HCT116 (cell line): Measurements from ENCODE around the gene ALDH4A1. TPM values are rescaled to one million over a fixed set of nuclear protein-coding genes. Genes with fewer than 3 reads are reported as not detected.

Experiments
- ATAC-seq: fragments of 200-7000 bp; cut with Tn5 transposase; 2 replicates; pipeline ENCODE4 v1.9.1; 2020; ENCODE audit warnings: mild to moderate bottlenecking, moderate library complexity
- BruUV-seq: library from RNA; stranded (reverse); fragments of 400-500 nt; replicated peaks from 2 replicates; lab custom pipeline; 2021; lab: Mats Ljungman, UMichigan
- CTCF ChIA-PET: fragments of 300-600 bp; sonication (Branson Sonifier 250); formaldehyde crosslinking; loops from one replicate; lab custom pipeline; 2021; ENCODE audit warnings: antibody characterized with exemption; lab: Charles Lee
- POLR2A ChIA-PET: fragments of 300-600, 350-600 bp; sonication (Branson Sonifier 250); formaldehyde crosslinking; loops from one replicate; lab custom pipeline; 2021; ENCODE audit warnings: antibody characterized with exemption; lab: Charles Lee
- RAD21 ChIA-PET, 2 experiments: fragments of 300-600 bp; sonication (Branson Sonifier 250); formaldehyde crosslinking; loops; one replicate each; lab custom pipeline; 2023; ENCODE audit warnings: low total read pairs in 2 of 2; ENCODE audit not compliant: uncharacterized antibody in 2 of 2, unreplicated experiment in 2 of 2, low non-redundant PET in 1 of 2; lab: Charles Lee
- DNase-seq: peaks from one replicate; pipeline ENCODE4 v3.0.0-alpha.2; 2010; ENCODE audit warnings: low read depth, low spot score
- H2AFZ ChIP-seq: fragments of 200-600 bp; shearing (Covaris generic), sonication (generic); 2 replicates; pipeline ENCODE4 v1.6.1; 2017; ENCODE audit warnings: low read depth, mixed run types, mixed read lengths, antibody characterized with exemption, low read length; ENCODE audit not compliant: poor library complexity, severe bottlenecking
- H3K27ac ChIP-seq: 2 replicates; pipeline ENCODE4 v1.5.1; 2012; ENCODE audit warnings: low read depth, low read length
- H3K27me3 ChIP-seq: fragments of 200-600 bp; sonication (generic); 2 replicates; pipeline ENCODE4 v1.6.1; 2016; ENCODE audit warnings: mixed run types, low read length, mixed read lengths; ENCODE audit not compliant: insufficient read depth
- H3K36me3 ChIP-seq, 2 experiments: fragments of 200-500 bp in 1 of 2; fragments of 200-600 bp in 1 of 2; sonication (Bioruptor generic) in 1 of 2; sonication (generic) in 1 of 2; 2 replicates each; pipeline versions ENCODE4 v1.5.1 to v1.6.1; 2014 to 2016; ENCODE audit warnings: low read length in 2 of 2, inconsistent platforms in 1 of 2, mixed read lengths in 1 of 2, mixed run types in 1 of 2; ENCODE audit not compliant: insufficient read depth in 2 of 2, control insufficient read depth in 1 of 2
- H3K4me1 ChIP-seq, 2 experiments: fragments of 200-600 bp in 1 of 2; sonication (generic) in 1 of 2; 2 replicates each; pipeline versions ENCODE4 v1.5.1 to v1.6.1; 2012 to 2017; ENCODE audit warnings: low read length in 2 of 2, inconsistent platforms in 1 of 2, mild to moderate bottlenecking in 1 of 2, mixed read lengths in 1 of 2, mixed run types in 1 of 2, moderate library complexity in 1 of 2; ENCODE audit not compliant: insufficient read depth in 2 of 2, control insufficient read depth in 1 of 2
- H3K4me2 ChIP-seq: fragments of 200-600 bp; sonication (generic); 2 replicates; pipeline ENCODE4 v1.6.1; 2017; ENCODE audit warnings: mixed run types, low read length, mixed read lengths
- H3K4me3 ChIP-seq, 2 experiments: fragments of 200-600 bp in 1 of 2; sonication (generic) in 1 of 2; replicated peaks in 1 of 2; 2 replicates each; pipeline ENCODE4 v1.5.1; 2011 to 2016; ENCODE audit warnings: low read length in 2 of 2, control low read depth in 1 of 2, low read depth in 1 of 2, mild to moderate bottlenecking in 1 of 2, mixed read lengths in 1 of 2, mixed run types in 1 of 2
- H3K79me2 ChIP-seq: fragments of 200-600 bp; sonication (generic); 2 replicates; pipeline ENCODE4 v1.6.1; 2017; ENCODE audit warnings: mild to moderate bottlenecking, mixed run types, low read length, moderate library complexity, mixed read lengths; ENCODE audit not compliant: insufficient read depth
- H3K9ac ChIP-seq: fragments of 200-600 bp; sonication (generic); 2 replicates; pipeline ENCODE4 v1.6.1; 2016; ENCODE audit warnings: low read length, mixed read lengths
- H3K9me2 ChIP-seq: fragments of 200-600 bp; sonication (generic), shearing (Covaris generic); 2 replicates; pipeline ENCODE4 v1.6.1; 2017; ENCODE audit warnings: mixed run types, mild to moderate bottlenecking, moderate library complexity; ENCODE audit not compliant: insufficient read depth
- H3K9me3 ChIP-seq, 2 experiments: fragments of 200-500 bp in 1 of 2; fragments of 200-600 bp in 1 of 2; sonication (Bioruptor generic) in 1 of 2; sonication (generic) in 1 of 2; 2 replicates each; pipeline ENCODE4 v1.6.1; 2014 to 2017; ENCODE audit warnings: low read length in 2 of 2, mixed read lengths in 2 of 2, inconsistent platforms in 1 of 2, low read depth in 1 of 2, mild to moderate bottlenecking in 1 of 2, mixed run types in 1 of 2, moderate library complexity in 1 of 2; ENCODE audit not compliant: control insufficient read depth in 1 of 2, insufficient read depth in 1 of 2
- H4K20me1 ChIP-seq: fragments of 200-600 bp; sonication (generic), shearing (Covaris generic); 2 replicates; pipeline ENCODE4 v1.6.1; 2017; ENCODE audit warnings: mixed run types, mild to moderate bottlenecking, moderate library complexity; ENCODE audit not compliant: insufficient read depth
- CBX3 ChIP-seq: IDR thresholded peaks from 2 replicates; pipeline ENCODE4 v1.6.1; 2012; ENCODE audit warnings: low read depth
- EGR1 ChIP-seq: IDR thresholded peaks from 2 replicates; pipeline ENCODE4 v1.6.1; 2012; ENCODE audit warnings: low read depth
- POLR2AphosphoS5 ChIP-seq: IDR thresholded peaks from 2 replicates; pipeline ENCODE4 v1.6.1; 2011; ENCODE audit warnings: mild to moderate bottlenecking, low read depth, low read length, moderate library complexity
- RAD21 ChIP-seq: IDR thresholded peaks from 2 replicates; pipeline ENCODE4 v1.6.1; 2012; ENCODE audit warnings: low read depth, mild to moderate bottlenecking
- REST ChIP-seq: IDR thresholded peaks from 2 replicates; pipeline ENCODE4 v1.6.1; 2012; ENCODE audit warnings: low read depth
- SIN3A ChIP-seq: IDR thresholded peaks from 2 replicates; pipeline ENCODE4 v1.6.1; 2012; ENCODE audit warnings: low read depth
- SP1 ChIP-seq: IDR thresholded peaks from 2 replicates; pipeline ENCODE4 v1.6.1; 2012; ENCODE audit warnings: low read depth
- TCF7L2 ChIP-seq: IDR thresholded peaks from 2 replicates; pipeline ENCODE4 v1.7.0; 2011; ENCODE audit warnings: borderline replicate concordance, inconsistent platforms; ENCODE audit not compliant: insufficient read depth, insufficient read length; ENCODE audit errors: extremely low read depth
- YY1 ChIP-seq: IDR thresholded peaks from 2 replicates; pipeline ENCODE4 v1.6.1; 2011; ENCODE audit warnings: low read length, low read depth, moderate library complexity, mild to moderate bottlenecking; ENCODE audit not compliant: insufficient replicate concordance; ENCODE audit errors: extremely low read depth
- ZFX ChIP-seq: fragments of 450-650 bp; IDR thresholded peaks from 2 replicates; pipeline ENCODE4 v1.6.1; 2017
- ZNF274 ChIP-seq: fragments of 200-500 bp; sonication (Bioruptor generic); IDR thresholded peaks from 2 replicates; pipeline ENCODE4 v1.6.1; 2014; ENCODE audit warnings: mild to moderate bottlenecking, low read depth, low read length, inconsistent platforms
- intact Hi-C: fragments of 100-400 bp; cut with micrococcal nuclease; formaldehyde crosslinking; loops from 2 replicates; pipeline ENCODE4 v1.10.0; 2022
- total RNA-seq: library from RNA; stranded (reverse); gene quantifications from one replicate; pipeline ENCODE4 v1.2.1, GENCODE V29; 2021; ENCODE audit not compliant: unreplicated experiment
- TF ChIP-seq, protein P1 (sequence below), 3 experiments: fragments of 200-600 bp in 1 of 3; sonication (generic) in 1 of 3; IDR thresholded peaks in 2 of 3; conservative IDR thresholded peaks in 1 of 3; 2 replicates each; pipeline ENCODE4 v1.5.1; 2012 to 2017; ENCODE audit warnings: low read depth in 2 of 3, low read length in 2 of 3, antibody characterized with exemption in 1 of 3, borderline replicate concordance in 1 of 3, control low read depth in 1 of 3, mild to moderate bottlenecking in 1 of 3, mixed read lengths in 1 of 3, mixed run types in 1 of 3, moderate library complexity in 1 of 3; ENCODE audit not compliant: insufficient read depth in 1 of 3
- TF ChIP-seq, protein P2 (sequence below): IDR thresholded peaks from 2 replicates; pipeline ENCODE4 v1.6.1; 2012
- TF ChIP-seq, protein P3 (sequence below): IDR thresholded peaks from 2 replicates; pipeline ENCODE4 v1.6.1; 2011; ENCODE audit warnings: mild to moderate bottlenecking, low read length, moderate library complexity; ENCODE audit not compliant: insufficient replicate concordance; ENCODE audit errors: extremely low read depth

Gene ALDH4A1
- total RNA-seq, 1 experiment from 2014 or later = 12.6 TPM

- Histone ChIP-seq H3K9me2 (no peaks in the 10 kb centered on the region), H3K27ac (no peak overlapping the region), H3K79me2 (no peaks in the 10 kb centered on the region), H3K4me3 (no peak overlapping the region), H3K9ac (no peak overlapping the region), H3K27me3 (no peaks in the 10 kb centered on the region), H3K4me2 (no peak overlapping the region), H4K20me1 (no peaks in the 10 kb centered on the region), H3K36me3 (no peaks in the 10 kb centered on the region), H3K9me3 (no peaks in the 10 kb centered on the region), H2AFZ (no peak overlapping the region), H3K4me1 (peaks cover 0 to 6% of the 10 kb centered on the region in 2 experiments; a peak in 1 of 4 replicates)
- TF ChIP-seq REST (no peak), YY1 (no peak), TCF7L2 (no peak), RAD21 (no peak), SP1 (no peak), EGR1 (no peak), POLR2AphosphoS5 (no peak), CBX3 (no peak), ZNF274 (no peak), SIN3A (no peak), ZFX (no peak)
- TF ChIP-seq, protein P1, sequence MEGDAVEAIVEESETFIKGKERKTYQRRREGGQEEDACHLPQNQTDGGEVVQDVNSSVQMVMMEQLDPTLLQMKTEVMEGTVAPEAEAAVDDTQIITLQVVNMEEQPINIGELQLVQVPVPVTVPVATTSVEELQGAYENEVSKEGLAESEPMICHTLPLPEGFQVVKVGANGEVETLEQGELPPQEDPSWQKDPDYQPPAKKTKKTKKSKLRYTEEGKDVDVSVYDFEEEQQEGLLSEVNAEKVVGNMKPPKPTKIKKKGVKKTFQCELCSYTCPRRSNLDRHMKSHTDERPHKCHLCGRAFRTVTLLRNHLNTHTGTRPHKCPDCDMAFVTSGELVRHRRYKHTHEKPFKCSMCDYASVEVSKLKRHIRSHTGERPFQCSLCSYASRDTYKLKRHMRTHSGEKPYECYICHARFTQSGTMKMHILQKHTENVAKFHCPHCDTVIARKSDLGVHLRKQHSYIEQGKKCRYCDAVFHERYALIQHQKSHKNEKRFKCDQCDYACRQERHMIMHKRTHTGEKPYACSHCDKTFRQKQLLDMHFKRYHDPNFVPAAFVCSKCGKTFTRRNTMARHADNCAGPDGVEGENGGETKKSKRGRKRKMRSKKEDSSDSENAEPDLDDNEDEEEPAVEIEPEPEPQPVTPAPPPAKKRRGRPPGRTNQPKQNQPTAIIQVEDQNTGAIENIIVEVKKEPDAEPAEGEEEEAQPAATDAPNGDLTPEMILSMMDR (IDR thresholded peaks at IDR 0.05 in 2 of 3, conservative IDR thresholded peaks at IDR 0.05 in 1 of 3; ENCODE audit: borderline replicate concordance in 1 of 3, insufficient read depth in 1 of 3, low read depth in 2 of 3, low read length in 2 of 3) = no peak
- TF ChIP-seq, protein P2, sequence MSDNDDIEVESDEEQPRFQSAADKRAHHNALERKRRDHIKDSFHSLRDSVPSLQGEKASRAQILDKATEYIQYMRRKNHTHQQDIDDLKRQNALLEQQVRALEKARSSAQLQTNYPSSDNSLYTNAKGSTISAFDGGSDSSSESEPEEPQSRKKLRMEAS = no peak
- TF ChIP-seq, protein P3, sequence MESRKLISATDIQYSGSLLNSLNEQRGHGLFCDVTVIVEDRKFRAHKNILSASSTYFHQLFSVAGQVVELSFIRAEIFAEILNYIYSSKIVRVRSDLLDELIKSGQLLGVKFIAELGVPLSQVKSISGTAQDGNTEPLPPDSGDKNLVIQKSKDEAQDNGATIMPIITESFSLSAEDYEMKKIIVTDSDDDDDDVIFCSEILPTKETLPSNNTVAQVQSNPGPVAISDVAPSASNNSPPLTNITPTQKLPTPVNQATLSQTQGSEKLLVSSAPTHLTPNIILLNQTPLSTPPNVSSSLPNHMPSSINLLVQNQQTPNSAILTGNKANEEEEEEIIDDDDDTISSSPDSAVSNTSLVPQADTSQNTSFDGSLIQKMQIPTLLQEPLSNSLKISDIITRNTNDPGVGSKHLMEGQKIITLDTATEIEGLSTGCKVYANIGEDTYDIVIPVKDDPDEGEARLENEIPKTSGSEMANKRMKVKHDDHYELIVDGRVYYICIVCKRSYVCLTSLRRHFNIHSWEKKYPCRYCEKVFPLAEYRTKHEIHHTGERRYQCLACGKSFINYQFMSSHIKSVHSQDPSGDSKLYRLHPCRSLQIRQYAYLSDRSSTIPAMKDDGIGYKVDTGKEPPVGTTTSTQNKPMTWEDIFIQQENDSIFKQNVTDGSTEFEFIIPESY = no peak
- no peak for DNase-seq
- BruUV-seq = no TSS peak
- ATAC-seq = no peak
- RAD21 ChIA-PET = interaction anchor here (1.0 to 1.6 kb wide), 2 partner anchors 277 kb away, joined by 3 to 13 read pairs (median 9); no protein-coding TSS in a partner anchor
- CTCF ChIA-PET = interaction anchor here (1.0 to 4.4 kb wide), 9 partner anchors 8 to 293 kb away, joined by 3 to 61 read pairs (median 6); no protein-coding TSS in a partner anchor
- intact Hi-C loops = loop anchor here (2.0 kb wide), 1 partner anchor 54 kb away; no protein-coding TSS in a partner anchor
- POLR2A ChIA-PET = no interaction called here
Measured at GRCh38 chr1:18874600-18874999, 27.8 kb downstream of the ALDH4A1 start.
